COLO668 (cell line): ENCODE measurements around the gene MREG.

Experiments
- DNase-seq: peaks from one replicate; lab custom pipeline; 2025; ENCODE audit not compliant: unreplicated experiment; lab: John Stamatoyannopoulos, UW

MREG gene

GRCh38 chr2:215898363-215898762 is 115.0 kb downstream of the MREG start:
- DNase-seq, result no peak

GRCh38 chr2:215896921-215897320 is 116.4 kb downstream of the MREG start:
- no peak for DNase-seq

GRCh38 chr2:215895330-215895729 is 118.0 kb downstream of the MREG start:
- peak; percentile 30 for DNase-seq
